HL-60 (cell line): Measurements from ENCODE around the gene CRYBB1.

Experiments used
- DNase-seq, 2 experiments: peaks; one replicate each; pipeline ENCODE4 v3.0.0-alpha.2; 2010 to 2020; ENCODE audit warnings: low read depth in 1 of 2, low spot score in 1 of 2
- H3K27ac ChIP-seq: fragments of 250-450 bp; sonication (Bioruptor Pico); replicated peaks from 2 replicates; pipeline ENCODE4 v1.5.1; 2020; ENCODE audit warnings: mild to moderate bottlenecking, moderate library complexity
- H3K27me3 ChIP-seq: fragments of 250-450 bp; sonication (Bioruptor Pico); 2 replicates; pipeline ENCODE4 v1.5.1; 2021; ENCODE audit warnings: mild to moderate bottlenecking, moderate library complexity; ENCODE audit not compliant: insufficient read depth, poor library complexity, severe bottlenecking
- H3K4me3 ChIP-seq: replicated peaks from 2 replicates; pipeline ENCODE4 v1.5.1; 2011; ENCODE audit warnings: mild to moderate bottlenecking, control low read depth, low read length; ENCODE audit not compliant: insufficient read depth
- CTCF ChIP-seq: IDR thresholded peaks from one replicate; pipeline ENCODE4 v1.5.1; 2011; ENCODE audit warnings: low read length, control low read depth, inconsistent platforms; ENCODE audit not compliant: insufficient read depth
- GABPA ChIP-seq: IDR thresholded peaks from 2 replicates; pipeline ENCODE4 v1.6.1; 2012; ENCODE audit warnings: low read depth
- POLR2AphosphoS5 ChIP-seq: IDR thresholded peaks from 2 replicates; pipeline ENCODE4 v1.6.1; 2012; ENCODE audit warnings: low read depth
- REST ChIP-seq: IDR thresholded peaks from 2 replicates; pipeline ENCODE4 v1.6.1; 2012; ENCODE audit warnings: low read depth; ENCODE audit not compliant: insufficient replicate concordance
- SPI1 ChIP-seq: IDR thresholded peaks from 2 replicates; pipeline ENCODE4 v1.6.1; 2012; ENCODE audit warnings: low read depth, mild to moderate bottlenecking, borderline replicate concordance

CRYBB1 gene

GRCh38 chr22:26589845-26590736 is 27.7 kb downstream of the CRYBB1 start, which contains the start of gene TPST2:
Gene TPST2 (minus strand): TSS chr22:26590132. CDS start chr22:26541630, 48,502 bp downstream.
- peak within 1 kb of the TSS; percentile 69 for H3K4me3 ChIP-seq
- H3K27ac ChIP-seq = peak within 1 kb of the TSS; percentile 63

DNA sequence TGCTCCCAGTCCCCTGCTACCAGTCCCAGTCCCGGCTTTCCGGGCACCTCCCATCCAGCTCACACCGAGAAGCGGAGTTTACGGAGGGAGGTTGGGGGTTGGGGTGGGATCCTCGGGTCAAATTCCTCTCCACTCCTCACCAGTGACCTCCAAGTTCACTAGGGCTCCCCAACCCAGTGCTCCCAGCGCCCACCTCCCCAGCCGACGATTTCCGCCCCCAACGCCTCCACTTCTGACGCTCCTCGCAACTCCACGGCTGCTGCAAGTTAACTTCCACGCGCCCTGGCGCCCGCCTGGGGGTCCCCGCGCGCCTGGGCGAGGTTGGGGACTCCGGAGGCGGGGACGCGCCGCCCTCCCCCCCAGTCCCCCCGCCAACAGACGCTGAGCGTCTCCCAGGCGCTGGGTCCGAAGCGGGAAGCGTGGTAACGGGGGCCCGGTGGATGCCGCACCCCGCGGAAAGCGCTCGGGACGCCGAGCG is 28.4 kb downstream of the CRYBB1 start:
- peak in 1 of 2 experiments; percentile 3 for DNase-seq
- TF ChIP-seq CTCF (no peak), SPI1 (no peak), POLR2AphosphoS5 (no peak), REST (no peak), GABPA (no peak)

More at GRCh38 chr22:26589845-26590736, 27.7 kb downstream of the CRYBB1 start, which contains the start of gene TPST2:
- TF ChIP-seq CTCF = no peak
- TF ChIP-seq REST = no peak
- peak; percentile 42; the same call in 1 of the 2 replicates for TF ChIP-seq POLR2AphosphoS5
- peak; percentile 57; the same call in 1 of the 2 replicates for TF ChIP-seq SPI1
- TF ChIP-seq GABPA = no peak
- DNase-seq = peak in 1 of 2 experiments; percentile 53
- H3K27me3 ChIP-seq = no peaks in the 10 kb centered on the region

DNA sequence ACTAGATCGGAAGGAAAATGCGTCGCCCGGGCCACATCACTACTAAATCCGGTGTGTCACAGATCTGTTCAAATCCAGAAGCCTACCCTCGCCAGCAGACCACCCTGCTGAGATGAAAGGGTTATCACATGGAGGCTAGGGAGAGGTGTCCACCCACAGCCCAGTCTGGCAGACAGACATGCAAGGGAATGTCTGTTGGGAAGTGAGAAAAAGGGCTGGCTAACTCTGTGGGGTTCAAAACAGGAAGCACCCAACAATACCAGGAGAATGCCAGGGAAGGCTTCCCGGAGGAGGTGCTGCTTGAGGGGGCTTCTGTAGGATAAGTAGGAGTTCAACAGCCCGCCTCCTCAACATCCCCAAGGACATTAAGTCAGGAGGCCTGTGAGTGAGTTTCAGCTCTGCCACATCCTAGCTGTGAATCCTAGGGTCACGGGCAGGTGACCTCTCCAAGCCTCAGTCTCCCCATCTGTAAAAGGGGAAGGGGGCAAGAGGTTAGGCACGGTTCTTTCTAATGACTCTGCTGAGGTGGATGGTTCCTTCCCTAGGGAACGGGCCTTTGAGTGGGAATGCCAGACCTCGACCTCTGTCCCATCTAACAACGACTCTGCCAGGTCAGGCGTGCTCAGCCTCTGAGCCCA is 29.0 kb downstream of the CRYBB1 start:
- Histone ChIP-seq H3K27ac (peak overlapping the region; percentile 63), H3K27me3 (no peaks in the 10 kb centered on the region), H3K4me3 (peak overlapping the region; percentile 69)
- peak in 1 of 2 experiments; percentile 16 for DNase-seq
- TF ChIP-seq REST = no peak
- TF ChIP-seq POLR2AphosphoS5 = no peak
- no peak for TF ChIP-seq GABPA
- no peak for TF ChIP-seq CTCF
- no peak for TF ChIP-seq SPI1

More for the DNA sequence above, 28.4 kb downstream of the CRYBB1 start:
- Histone ChIP-seq H3K4me3 (peak overlapping the region; percentile 69), H3K27ac (peak overlapping the region; percentile 63), H3K27me3 (no peaks in the 10 kb centered on the region)
